B cell (primary cell): ENCODE results near the gene VPS41.

Experiments used
- CTCF ChIP-seq: fragments of 200-600 bp; IDR thresholded peaks from one replicate; pipeline ENCODE4 v1.8.0; 2022; ENCODE audit warnings: antibody characterized with exemption, mild to moderate bottlenecking
- EZH2 ChIP-seq: IDR thresholded peaks from 2 replicates; pipeline ENCODE4 v1.6.1; 2012; ENCODE audit warnings: borderline replicate concordance, low read depth, mild to moderate bottlenecking, moderate library complexity, low read length; ENCODE audit not compliant: insufficient read depth, poor library complexity, severe bottlenecking

- TF ChIP-seq CTCF (no peak), EZH2 (no peak)
These were observed 25.1 kb upstream of the VPS41 start for GRCh38 chr7:38934051-38934450.
